ENCODE measurements around the gene CSTPP1.

CSTPP1 gene

DNA sequence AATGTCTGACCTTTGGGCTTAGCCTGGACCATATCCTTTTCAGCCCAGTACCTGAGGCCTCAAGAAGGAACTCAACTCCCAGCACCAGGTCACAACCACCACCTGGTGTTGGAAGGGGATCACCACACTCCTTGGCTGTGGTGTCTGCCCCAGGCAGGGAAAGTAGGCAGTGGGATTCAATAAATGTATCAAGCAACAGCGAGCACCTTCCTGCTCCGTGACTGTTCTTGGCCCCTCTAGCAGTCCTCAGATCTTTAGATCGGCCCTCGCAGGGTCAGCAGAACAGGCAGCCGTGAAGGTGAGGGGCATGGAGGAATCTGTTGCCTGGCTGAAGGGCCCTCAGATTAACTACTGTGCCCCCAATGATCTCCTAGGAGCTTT, 224.2 kb downstream of the CSTPP1 start:
- H3K4ac ChIP-seq (ENCODE audit: low read length) = no peak overlapping the region
- no peak overlapping the region for H3K4me2 ChIP-seq (ENCODE audit: insufficient read depth, low read length, poor library complexity, severe bottlenecking)
- no peak overlapping the region for H2AFZ ChIP-seq (ENCODE audit: low read length)
- H4K8ac ChIP-seq (ENCODE audit: low read depth, low read length) = no peak overlapping the region
- no peak overlapping the region for H2BK15ac ChIP-seq (ENCODE audit: low read length)
- no peak overlapping the region for H2BK5ac ChIP-seq (ENCODE audit: low read length)
- H3K27ac ChIP-seq (replicated peaks; ENCODE audit: low read length) = no peak overlapping the region
- no peaks in the 10 kb centered on the region for H3K9me3 ChIP-seq (replicated peaks in 1 of 2; ENCODE audit: control insufficient read depth in 2 of 2, insufficient read depth in 1 of 2, low read depth in 1 of 2, low read length in 2 of 2)
- no peaks in the 10 kb centered on the region for H3K4me1 ChIP-seq (ENCODE audit: control insufficient read depth in 2 of 2, insufficient read depth in 1 of 2, low read depth in 1 of 2, low read length in 2 of 2)
- no peak overlapping the region for H2BK12ac ChIP-seq (ENCODE audit: low read length)
- no peak overlapping the region for H3K23ac ChIP-seq (ENCODE audit: low read depth, low read length, poor library complexity)
- H3K9ac ChIP-seq (ENCODE audit: low read depth, low read length, poor library complexity) = no peak overlapping the region
- H2AK5ac ChIP-seq (ENCODE audit: low read depth, low read length) = no peak overlapping the region
- peaks cover 2% of the 10 kb centered on the region for H3K79me1 ChIP-seq (ENCODE audit: low read depth, low read length)
- no peak overlapping the region for H2BK120ac ChIP-seq (ENCODE audit: low read depth, low read length)
- H3K36me3 ChIP-seq (replicated peaks in 1 of 2; ENCODE audit: control insufficient read depth in 2 of 2, insufficient read depth in 2 of 2, low read length in 2 of 2) = peaks cover 32 to 63% of the 10 kb centered on the region in 2 donors
- H3K14ac ChIP-seq (ENCODE audit: low read length) = no peak overlapping the region
- DNase-seq (ENCODE audit: low spot score) = no peak
- WGBS, 2 donors (ENCODE audit: extremely low coverage in 2 of 2, insufficient read length in 2 of 2, insufficient replicate concordance in 1 of 2) = no CpG with 5 or more reads among the region's 5 CpGs
- H4K91ac ChIP-seq (ENCODE audit: low read depth, low read length, poor library complexity) = no peak overlapping the region
- no peaks in the 10 kb centered on the region for H3K27me3 ChIP-seq (ENCODE audit: control insufficient read depth in 3 of 3, insufficient read depth in 3 of 3, low read depth in 1 of 3, low read length in 3 of 3)
- H3K18ac ChIP-seq (ENCODE audit: low read length) = no peak overlapping the region
- no peak overlapping the region for H3K4me3 ChIP-seq (ENCODE audit: low read length in 2 of 2)

GRCh38 chr11:47161134-47161854, 224.7 kb downstream of the CSTPP1 start:
- H2BK12ac ChIP-seq (ENCODE audit: low read length) = no peak overlapping the region
- H3K23ac ChIP-seq (ENCODE audit: low read depth, low read length, poor library complexity) = no peak overlapping the region
- H2BK120ac ChIP-seq (ENCODE audit: low read depth, low read length) = no peak overlapping the region
- H3K9me3 ChIP-seq (replicated peaks in 1 of 2; ENCODE audit: control insufficient read depth in 2 of 2, insufficient read depth in 1 of 2, low read depth in 1 of 2, low read length in 2 of 2) = no peaks in the 10 kb centered on the region
- H2BK15ac ChIP-seq (ENCODE audit: low read length) = no peak overlapping the region
- no CpG with 5 or more reads among the region's 14 CpGs for WGBS, 2 donors (ENCODE audit: extremely low coverage in 2 of 2, insufficient read length in 2 of 2, insufficient replicate concordance in 1 of 2)
- H3K14ac ChIP-seq (ENCODE audit: low read length) = no peak overlapping the region
- peak; percentile 71 for DNase-seq (ENCODE audit: low spot score)
- no peak overlapping the region for H3K4ac ChIP-seq (ENCODE audit: low read length)
- no peaks in the 10 kb centered on the region for H3K4me1 ChIP-seq (ENCODE audit: control insufficient read depth in 2 of 2, insufficient read depth in 1 of 2, low read depth in 1 of 2, low read length in 2 of 2)
- no peak overlapping the region for H2AFZ ChIP-seq (ENCODE audit: low read length)
- no peak overlapping the region for H3K4me3 ChIP-seq (ENCODE audit: low read length in 2 of 2)
- H3K27me3 ChIP-seq (ENCODE audit: control insufficient read depth in 3 of 3, insufficient read depth in 3 of 3, low read depth in 1 of 3, low read length in 3 of 3) = no peaks in the 10 kb centered on the region
- H3K27ac ChIP-seq (replicated peaks; ENCODE audit: low read length) = peak overlapping the region; percentile 39
- peaks cover 34 to 63% of the 10 kb centered on the region in 2 donors for H3K36me3 ChIP-seq (replicated peaks in 1 of 2; ENCODE audit: control insufficient read depth in 2 of 2, insufficient read depth in 2 of 2, low read length in 2 of 2)
- H3K18ac ChIP-seq (ENCODE audit: low read length) = peak overlapping the region; percentile 27
- H3K79me1 ChIP-seq (ENCODE audit: low read depth, low read length) = peaks cover 2% of the 10 kb centered on the region
- H4K8ac ChIP-seq (ENCODE audit: low read depth, low read length) = no peak overlapping the region
- no peak overlapping the region for H2BK5ac ChIP-seq (ENCODE audit: low read length)
- peak overlapping the region; percentile 27 for H3K9ac ChIP-seq (ENCODE audit: low read depth, low read length, poor library complexity)
- no peak overlapping the region for H4K91ac ChIP-seq (ENCODE audit: low read depth, low read length, poor library complexity)
- H3K4me2 ChIP-seq (ENCODE audit: insufficient read depth, low read length, poor library complexity, severe bottlenecking) = no peak overlapping the region
- no peak overlapping the region for H2AK5ac ChIP-seq (ENCODE audit: low read depth, low read length)

DNA sequence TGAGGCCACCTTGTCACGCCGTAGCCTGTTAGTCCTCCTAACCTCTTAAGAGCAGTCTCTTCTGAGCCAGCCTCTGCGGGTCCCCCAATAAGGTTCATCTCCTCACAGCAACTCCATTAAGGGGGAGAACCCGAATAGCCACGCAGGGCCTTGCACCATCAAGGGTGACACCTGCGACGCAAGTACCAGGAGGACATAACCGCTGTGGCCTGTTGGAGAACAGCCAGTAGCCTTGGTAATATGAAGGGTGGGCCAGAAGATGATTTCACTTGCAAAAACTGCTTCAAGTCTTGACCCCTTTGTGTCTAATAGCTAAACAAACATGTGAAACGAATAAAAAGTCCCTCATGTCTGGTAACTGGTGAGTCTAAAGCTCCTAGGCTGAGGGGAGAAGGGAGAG, 225.3 kb downstream of the CSTPP1 start:
- Histone ChIP-seq H3K79me1 (ENCODE audit: low read depth, low read length) (peaks cover 1% of the 10 kb centered on the region), H2BK120ac (ENCODE audit: low read depth, low read length) (no peak overlapping the region), H2AK5ac (ENCODE audit: low read depth, low read length) (no peak overlapping the region), H3K4me2 (ENCODE audit: insufficient read depth, low read length, poor library complexity, severe bottlenecking) (no peak overlapping the region), H3K4ac (ENCODE audit: low read length) (no peak overlapping the region), H4K8ac (ENCODE audit: low read depth, low read length) (peak overlapping the region; percentile 94), H2BK15ac (ENCODE audit: low read length) (no peak overlapping the region), H4K91ac (ENCODE audit: low read depth, low read length, poor library complexity) (no peak overlapping the region), H2AFZ (ENCODE audit: low read length) (no peak overlapping the region), H2BK5ac (ENCODE audit: low read length) (no peak overlapping the region), H3K27me3 (ENCODE audit: control insufficient read depth in 3 of 3, insufficient read depth in 3 of 3, low read depth in 1 of 3, low read length in 3 of 3) (no peaks in the 10 kb centered on the region), H3K27ac (replicated peaks; ENCODE audit: low read length) (no peak overlapping the region), H3K14ac (ENCODE audit: low read length) (no peak overlapping the region), H3K9me3 (replicated peaks in 1 of 2; ENCODE audit: control insufficient read depth in 2 of 2, insufficient read depth in 1 of 2, low read depth in 1 of 2, low read length in 2 of 2) (no peaks in the 10 kb centered on the region), H3K23ac (ENCODE audit: low read depth, low read length, poor library complexity) (no peak overlapping the region), H3K4me1 (ENCODE audit: control insufficient read depth in 2 of 2, insufficient read depth in 1 of 2, low read depth in 1 of 2, low read length in 2 of 2) (no peaks in the 10 kb centered on the region), H3K9ac (ENCODE audit: low read depth, low read length, poor library complexity) (peak overlapping the region; percentile 27), H2BK12ac (ENCODE audit: low read length) (no peak overlapping the region), H3K36me3 (replicated peaks in 1 of 2; ENCODE audit: control insufficient read depth in 2 of 2, insufficient read depth in 2 of 2, low read length in 2 of 2) (peaks cover 39 to 63% of the 10 kb centered on the region in 2 donors), H3K4me3 (ENCODE audit: low read length in 2 of 2) (no peak overlapping the region), H3K18ac (ENCODE audit: low read length) (no peak overlapping the region)
- no peak for DNase-seq (ENCODE audit: low spot score)
- no CpG with 5 or more reads among the region's 9 CpGs for WGBS, 2 donors (ENCODE audit: extremely low coverage in 2 of 2, insufficient read length in 2 of 2, insufficient replicate concordance in 1 of 2)

DNA sequence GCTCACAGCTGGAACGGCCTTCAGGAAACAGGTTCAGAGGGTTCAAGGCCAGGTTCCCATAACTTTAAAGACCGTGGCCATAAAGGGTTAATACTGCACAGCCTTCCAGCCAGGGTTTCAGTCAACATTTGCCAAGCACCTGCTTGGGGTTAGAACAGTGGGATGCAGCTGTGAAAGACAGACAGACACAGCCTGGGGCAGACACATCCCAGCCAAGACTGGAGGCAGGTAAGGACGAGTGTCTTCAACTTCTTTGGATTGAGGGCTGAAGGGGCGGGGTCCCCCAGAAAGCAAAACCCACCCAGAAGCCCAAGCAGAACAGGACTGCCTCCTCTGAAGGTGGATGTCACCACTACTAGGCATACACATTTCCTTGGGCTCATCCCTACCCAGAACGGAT, 225.9 kb downstream of the CSTPP1 start:
- no peak overlapping the region for H3K18ac ChIP-seq (ENCODE audit: low read length)
- H3K4me2 ChIP-seq (ENCODE audit: insufficient read depth, low read length, poor library complexity, severe bottlenecking) = no peak overlapping the region
- H2BK120ac ChIP-seq (ENCODE audit: low read depth, low read length) = no peak overlapping the region
- no peak overlapping the region for H2AK5ac ChIP-seq (ENCODE audit: low read depth, low read length)
- H3K23ac ChIP-seq (ENCODE audit: low read depth, low read length, poor library complexity) = no peak overlapping the region
- no peak for DNase-seq (ENCODE audit: low spot score)
- no peak overlapping the region for H2BK5ac ChIP-seq (ENCODE audit: low read length)
- no peaks in the 10 kb centered on the region for H3K79me1 ChIP-seq (ENCODE audit: low read depth, low read length)
- no peaks in the 10 kb centered on the region for H3K4me1 ChIP-seq (ENCODE audit: control insufficient read depth in 2 of 2, insufficient read depth in 1 of 2, low read depth in 1 of 2, low read length in 2 of 2)
- no peaks in the 10 kb centered on the region for H3K27me3 ChIP-seq (ENCODE audit: control insufficient read depth in 3 of 3, insufficient read depth in 3 of 3, low read depth in 1 of 3, low read length in 3 of 3)
- no peak overlapping the region for H2AFZ ChIP-seq (ENCODE audit: low read length)
- peaks cover 44 to 65% of the 10 kb centered on the region in 2 donors for H3K36me3 ChIP-seq (replicated peaks in 1 of 2; ENCODE audit: control insufficient read depth in 2 of 2, insufficient read depth in 2 of 2, low read length in 2 of 2)
- no peak overlapping the region for H2BK12ac ChIP-seq (ENCODE audit: low read length)
- H3K9ac ChIP-seq (ENCODE audit: low read depth, low read length, poor library complexity) = no peak overlapping the region
- H3K9me3 ChIP-seq (replicated peaks in 1 of 2; ENCODE audit: control insufficient read depth in 2 of 2, insufficient read depth in 1 of 2, low read depth in 1 of 2, low read length in 2 of 2) = no peaks in the 10 kb centered on the region
- H3K14ac ChIP-seq (ENCODE audit: low read length) = no peak overlapping the region
- no peak overlapping the region for H3K4me3 ChIP-seq (ENCODE audit: low read length in 2 of 2)
- H4K91ac ChIP-seq (ENCODE audit: low read depth, low read length, poor library complexity) = no peak overlapping the region
- H3K27ac ChIP-seq (replicated peaks; ENCODE audit: low read length) = no peak overlapping the region
- no CpG with 5 or more reads among the region's 5 CpGs for WGBS, 2 donors (ENCODE audit: extremely low coverage in 2 of 2, insufficient read length in 2 of 2, insufficient replicate concordance in 1 of 2)
- H4K8ac ChIP-seq (ENCODE audit: low read depth, low read length) = no peak overlapping the region
- H2BK15ac ChIP-seq (ENCODE audit: low read length) = no peak overlapping the region
- no peak overlapping the region for H3K4ac ChIP-seq (ENCODE audit: low read length)

All from neuronal stem cell (in vitro differentiated cells).